Measurements from ENCODE around the gene CFAP410.

The CFAP410 gene

GRCh38 chr21:44383216-44383615, 44.0 kb upstream of the CFAP410 start (continued):
- TF ChIP-seq TSHZ2 (CRISPR knock-in tag; IDR thresholded peaks at IDR 0.05) (no peak), ZNF8 (CRISPR knock-in tag; IDR thresholded peaks at IDR 0.05) (no peak), ESRRG (CRISPR knock-in tag; IDR thresholded peaks at IDR 0.05) (no peak), ZNF70 (CRISPR knock-in tag; IDR thresholded peaks at IDR 0.05) (no peak), ZNF565 (CRISPR knock-in tag; conservative IDR thresholded peaks at IDR 0.05; ENCODE audit: low read depth) (no peak)

GRCh38 chr21:44382536-44382935, 43.3 kb upstream of the CFAP410 start:
- ATAC-seq: no peak
- TF ChIP-seq ARNTL (CRISPR knock-in tag; IDR thresholded peaks at IDR 0.05; ENCODE audit: borderline replicate concordance, low read depth) (no peak), RARB (CRISPR knock-in tag; IDR thresholded peaks at IDR 0.05) (no peak), GLIS3 (CRISPR knock-in tag; IDR thresholded peaks at IDR 0.05) (no peak), TSHZ2 (CRISPR knock-in tag; IDR thresholded peaks at IDR 0.05) (no peak), ESRRG (CRISPR knock-in tag; IDR thresholded peaks at IDR 0.05) (no peak), TCF4 (CRISPR knock-in tag; IDR thresholded peaks at IDR 0.05; ENCODE audit: borderline replicate concordance) (no peak), ZC3H10 (CRISPR knock-in tag; IDR thresholded peaks at IDR 0.05) (no peak), TOX (CRISPR knock-in tag; IDR thresholded peaks at IDR 0.05; ENCODE audit: borderline replicate concordance) (no peak), OSR1 (CRISPR knock-in tag; IDR thresholded peaks at IDR 0.05) (no peak), BACH2 (CRISPR knock-in tag; IDR thresholded peaks at IDR 0.05; ENCODE audit: borderline replicate concordance) (no peak), ZNF70 (CRISPR knock-in tag; IDR thresholded peaks at IDR 0.05) (no peak), ZFP3 (CRISPR knock-in tag; IDR thresholded peaks at IDR 0.05) (no peak), ZNF8 (CRISPR knock-in tag; IDR thresholded peaks at IDR 0.05) (no peak), SNAI2 (CRISPR knock-in tag; IDR thresholded peaks at IDR 0.05) (no peak), POU6F1 (CRISPR knock-in tag; IDR thresholded peaks at IDR 0.05; ENCODE audit: borderline replicate concordance, low read depth) (no peak), CSRNP3 (CRISPR knock-in tag; IDR thresholded peaks at IDR 0.05) (no peak), ZFP30 (CRISPR knock-in tag; IDR thresholded peaks at IDR 0.05) (no peak), ISL1 (CRISPR knock-in tag; IDR thresholded peaks at IDR 0.05) (no peak)

DNA sequence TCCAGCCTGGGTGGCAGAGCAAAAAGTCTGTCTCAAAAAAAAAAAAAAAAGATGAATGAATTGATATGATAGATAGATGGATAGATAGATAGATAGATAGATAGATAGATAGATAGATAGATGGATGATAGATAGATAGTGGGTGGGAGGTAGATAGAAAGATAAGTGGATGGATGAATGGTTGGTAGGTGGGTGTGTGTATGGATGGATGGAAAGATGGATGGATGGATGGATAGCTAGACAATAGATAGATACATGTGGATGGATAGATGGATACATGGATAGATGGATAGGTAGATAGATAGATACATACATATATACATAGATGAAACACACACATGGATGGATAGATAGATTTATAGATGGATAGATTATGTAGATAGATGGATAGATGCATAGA, 42.7 kb upstream of the CFAP410 start:
- TF ChIP-seq ZNF70 (CRISPR knock-in tag; IDR thresholded peaks at IDR 0.05): no peak
- TF ChIP-seq ZFP3 (CRISPR knock-in tag; IDR thresholded peaks at IDR 0.05): no peak
- TF ChIP-seq CSDC2 (CRISPR knock-in tag; IDR thresholded peaks at IDR 0.05): no peak
- no peak for TF ChIP-seq ZC3H10 (CRISPR knock-in tag; IDR thresholded peaks at IDR 0.05)
- TF ChIP-seq RARB (CRISPR knock-in tag; IDR thresholded peaks at IDR 0.05): no peak
- no peak for TF ChIP-seq TCF4 (CRISPR knock-in tag; IDR thresholded peaks at IDR 0.05; ENCODE audit: borderline replicate concordance)
- no peak for TF ChIP-seq ARNTL (CRISPR knock-in tag; IDR thresholded peaks at IDR 0.05; ENCODE audit: borderline replicate concordance, low read depth)
- no peak for TF ChIP-seq GLIS3 (CRISPR knock-in tag; IDR thresholded peaks at IDR 0.05)
- TF ChIP-seq CSRNP3 (CRISPR knock-in tag; IDR thresholded peaks at IDR 0.05): no peak
- ATAC-seq: no peak
